AG04450 (cell line): ENCODE data around the gene COTL1. TPM values are rescaled to one million over a fixed set of nuclear protein-coding genes. Genes with fewer than 3 reads are reported as not detected.
"Not testable (repeated sequence)": the region's sequence is repeated elsewhere in the genome, so short reads cannot be mapped to it uniquely, and the experiment has no call there.

Source experiments
- CTCF ChIA-PET: fragments of 300-600, 350-600 bp; formaldehyde crosslinking; extraction: SDS; loops from one replicate; lab custom pipeline; 2022; ENCODE audit warnings: antibody characterized with exemption, inconsistent platforms; lab: Charles Lee
- POLR2A ChIA-PET: fragments of 350-600 bp; formaldehyde crosslinking; extraction: SDS; loops from one replicate; lab custom pipeline; 2021; ENCODE audit warnings: antibody characterized with exemption, inconsistent platforms; lab: Yijun Ruan, JAX
- DNase-seq: peaks from one replicate; pipeline ENCODE4 v3.0.0-alpha.2; 2011; ENCODE audit warnings: low read depth, low spot score
- H3K27ac ChIP-seq: one replicate; pipeline ENCODE4 v1.5.1; 2012; ENCODE audit warnings: low read depth, low read length, control low read depth
- H3K27me3 ChIP-seq: one replicate; pipeline ENCODE4 v1.6.0; 2012; ENCODE audit warnings: low read length; ENCODE audit not compliant: control insufficient read depth, insufficient read depth
- H3K4me3 ChIP-seq: 2 replicates; pipeline ENCODE4 v1.5.1; 2011; ENCODE audit warnings: mild to moderate bottlenecking, low read depth, low read length, control low read depth
- H3K9me3 ChIP-seq: 2 replicates; pipeline ENCODE4 v1.5.1; 2012; ENCODE audit warnings: low read length; ENCODE audit not compliant: control insufficient read depth, insufficient read depth
- CTCF ChIP-seq: IDR thresholded peaks from 2 replicates; pipeline ENCODE4 v1.5.1; 2011; ENCODE audit warnings: low read depth, low read length, control low read depth, inconsistent platforms
- polyA plus RNA-seq: library from polyadenylated mRNA; depleted of rRNA; stranded (reverse); fragments of >200 nt; gene quantifications from 2 replicates; pipeline ENCODE4 v1.2.3, GENCODE V29; 2011

The COTL1 gene
- polyA plus RNA-seq, 1 experiment = 153 TPM

- Histone ChIP-seq H3K4me3 (no peak overlapping the region), H3K9me3 (no peaks in the 10 kb centered on the region; the same call in 1 of the 2 replicates), H3K27ac (no peak overlapping the region), H3K27me3 (no peaks in the 10 kb centered on the region)
- ChIA-PET CTCF (no interaction called here), POLR2A (no interaction called here)
- no peak for DNase-seq
- TF ChIP-seq CTCF = no peak
Observed at GRCh38 chr16:84561291-84561690, 56.6 kb downstream of the COTL1 start.

GRCh38 chr16:84560269-84560668 lies 57.6 kb downstream of the COTL1 start:
- TF ChIP-seq CTCF = no peak
- Histone ChIP-seq H3K27ac (no peak overlapping the region), H3K4me3 (no peak overlapping the region), H3K9me3 (no peaks in the 10 kb centered on the region; the same call in 1 of the 2 replicates), H3K27me3 (no peaks in the 10 kb centered on the region)
- ChIA-PET CTCF (interaction anchor here (1.1 to 1.2 kb wide), 2 partner anchors 47 to 49 kb away, joined by 3 read pairs; no protein-coding TSS in a partner anchor), POLR2A (no interaction called here)
- no peak for DNase-seq

GRCh38 chr16:84559311-84559932 lies 58.5 kb downstream of the COTL1 start:
- POLR2A ChIA-PET = no interaction called here
- Histone ChIP-seq H3K27me3 (no peaks in the 10 kb centered on the region), H3K9me3 (no peaks in the 10 kb centered on the region; the same call in 1 of the 2 replicates), H3K4me3 (no peak overlapping the region), H3K27ac (no peak overlapping the region)
- CTCF ChIA-PET = interaction anchor here (1.2 kb wide), 1 partner anchor 46 kb away, joined by 3 read pairs; no protein-coding TSS in a partner anchor
- TF ChIP-seq CTCF = no peak
- no peak for DNase-seq

GRCh38 chr16:84558850-84559249 lies 59.0 kb downstream of the COTL1 start:
- H3K27ac ChIP-seq, CTCF ChIA-PET, H3K4me3 ChIP-seq, H3K27me3 ChIP-seq, DNase-seq, POLR2A ChIA-PET, H3K9me3 ChIP-seq: not testable (repeated sequence)

GRCh38 chr16:84557504-84557903 lies 60.4 kb downstream of the COTL1 start:
- H3K27ac ChIP-seq = no peak overlapping the region
- no peaks in the 10 kb centered on the region for H3K27me3 ChIP-seq
- TF ChIP-seq CTCF = no peak
- ChIA-PET CTCF (no interaction called here), POLR2A (no interaction called here)
- no peaks in the 10 kb centered on the region; the same call in 1 of the 2 replicates for H3K9me3 ChIP-seq
- no peak for DNase-seq
- no peak overlapping the region for H3K4me3 ChIP-seq
